Ureter (tissue), 1 donor: ENCODE results near the gene VEGFB. TPM values are rescaled to one million over a fixed set of nuclear protein-coding genes. Genes with fewer than 3 reads are reported as not detected.

Experiments used
- DNase-seq: peaks from one replicate; pipeline ENCODE4 v3.0.0-alpha.2; 2020; ENCODE audit warnings: low spot score
- total RNA-seq: library from RNA; stranded (reverse); gene quantifications from one replicate; pipeline ENCODE4 v1.2.4, GENCODE V29; 2023
- donor health status: DM: yes; HTN: yes; CAD: no.

VEGFB gene
- total RNA-seq, 1 donor from 2014 or later = 51.6 TPM

DNA sequence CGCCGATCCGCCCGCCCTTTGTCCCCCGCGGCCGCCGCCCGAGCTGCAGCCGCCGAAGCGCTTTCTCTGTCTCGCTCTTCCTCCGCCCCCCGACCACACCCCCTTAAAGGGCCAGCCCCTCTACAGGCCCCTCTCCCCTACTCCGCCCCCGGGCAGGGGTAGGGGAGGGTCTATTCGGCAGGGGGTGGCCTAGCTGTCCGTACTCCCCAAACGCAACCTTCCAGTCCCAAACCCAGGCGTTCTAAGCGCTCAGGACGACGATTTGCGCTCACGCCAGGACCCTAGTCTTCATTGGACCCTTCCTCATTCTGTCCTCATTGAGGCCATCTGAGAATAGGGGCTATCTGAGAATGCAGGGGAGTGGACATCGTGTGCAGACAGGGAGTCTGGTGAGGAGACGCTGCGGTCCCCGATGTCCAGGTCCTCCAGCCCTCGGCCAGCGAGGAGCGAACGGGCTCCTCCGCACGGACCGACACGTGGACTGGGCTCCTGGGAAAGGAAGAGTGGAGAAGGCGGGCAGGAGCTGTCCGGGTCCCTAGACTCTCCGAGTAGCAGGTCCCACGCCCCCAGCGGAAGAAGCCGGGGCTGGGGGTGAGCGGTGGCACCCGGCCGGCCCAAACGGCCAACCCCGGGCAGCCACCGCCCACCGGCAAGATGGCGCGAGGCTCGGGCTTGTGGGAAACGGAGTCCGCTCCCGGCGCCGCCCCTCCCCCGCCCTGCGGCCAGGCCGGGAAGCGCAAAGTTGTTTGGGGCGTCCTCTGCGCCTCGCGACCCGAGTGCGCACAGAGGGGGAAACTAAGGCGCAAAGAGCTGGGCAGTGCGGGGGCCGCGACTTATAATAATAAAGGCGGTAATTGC lies 12.7 kb downstream of the VEGFB start, which contains the start of gene PPP1R14B:
TSS of gene PPP1R14B (minus strand) at position 73 of the 858 bp plus-strand sequence. CDS start 270 bp downstream, outside the sequence.
- DNase-seq = peak; percentile 88

DNA sequence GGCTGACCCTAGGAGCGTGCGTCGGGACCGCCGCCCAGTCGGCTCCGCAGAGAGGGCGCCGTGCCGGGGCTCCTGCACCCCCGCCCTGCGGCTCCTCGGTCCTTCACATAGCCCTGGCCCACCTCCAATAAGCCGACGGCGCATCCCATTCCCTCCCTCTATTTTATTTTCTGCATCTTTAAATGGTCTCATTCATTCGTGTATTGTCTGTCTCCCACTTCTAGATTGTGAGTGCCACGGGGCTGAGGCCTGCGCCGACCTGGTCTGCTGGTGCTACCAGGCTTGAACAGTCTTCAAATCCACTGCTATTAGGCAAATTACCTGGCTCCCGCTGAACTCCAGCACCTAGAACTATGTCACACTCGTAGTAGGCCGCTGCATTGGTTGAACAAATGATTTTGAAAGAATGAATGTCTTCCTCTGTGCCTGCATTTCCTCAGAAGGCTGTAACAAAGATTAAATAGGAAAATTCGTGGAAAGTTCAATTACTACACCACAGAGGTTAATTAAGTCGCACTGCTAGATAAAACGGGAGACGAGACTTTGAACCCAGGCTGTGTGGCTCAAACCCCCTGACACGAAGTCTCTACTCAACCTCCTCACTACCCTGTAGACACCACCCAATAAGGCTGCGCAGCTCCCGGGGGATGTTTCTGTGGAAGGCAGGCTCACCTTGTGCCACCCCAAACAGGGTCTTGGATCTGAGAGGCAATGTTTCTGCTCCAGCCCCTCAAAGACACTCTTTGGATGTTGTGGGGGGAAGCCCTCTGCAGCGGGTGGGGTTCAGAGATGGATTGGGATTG lies 13.5 kb downstream of the VEGFB start:
- no peak for DNase-seq

DNA sequence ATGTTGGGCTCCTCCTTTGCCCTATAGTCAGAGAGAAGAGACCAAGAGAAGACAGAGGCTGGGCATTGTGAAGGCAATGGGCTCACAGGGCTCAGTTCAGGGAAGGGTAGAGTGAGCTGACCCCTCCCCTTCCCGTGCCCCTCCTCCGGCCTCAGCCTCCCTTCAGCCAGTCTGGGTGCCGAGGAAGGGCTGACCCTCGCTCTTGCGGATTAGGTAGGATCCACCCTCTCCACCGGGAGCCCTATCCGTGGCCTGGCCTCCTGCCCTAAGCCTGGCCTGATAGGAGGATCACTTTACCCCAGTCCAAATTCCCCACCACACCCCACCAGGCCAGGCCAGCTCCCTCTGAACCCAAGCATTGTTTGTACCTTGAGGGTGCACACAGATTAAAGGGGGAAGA lies 14.2 kb downstream of the VEGFB start:
- no peak for DNase-seq

DNA sequence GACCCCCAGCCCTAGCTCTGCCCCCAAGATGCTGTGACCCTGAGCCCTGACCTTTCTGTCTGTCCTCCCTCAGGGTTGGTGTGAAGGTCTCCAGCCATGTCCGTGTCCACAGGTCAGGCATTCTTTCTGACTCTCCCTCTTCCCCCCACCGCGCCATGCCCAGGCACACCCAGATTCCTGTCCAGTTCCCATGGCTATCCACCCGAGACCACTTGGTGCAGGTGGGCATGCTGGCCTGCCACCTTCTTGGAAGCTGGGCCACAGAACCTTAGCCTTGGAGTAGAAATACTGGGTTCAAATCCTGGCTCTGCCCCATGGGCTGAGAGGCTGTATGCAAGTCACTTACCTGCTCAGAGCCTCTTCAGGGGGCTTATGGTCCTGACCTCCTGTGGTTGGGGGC lies 14.7 kb downstream of the VEGFB start:
- no peak for DNase-seq

DNA sequence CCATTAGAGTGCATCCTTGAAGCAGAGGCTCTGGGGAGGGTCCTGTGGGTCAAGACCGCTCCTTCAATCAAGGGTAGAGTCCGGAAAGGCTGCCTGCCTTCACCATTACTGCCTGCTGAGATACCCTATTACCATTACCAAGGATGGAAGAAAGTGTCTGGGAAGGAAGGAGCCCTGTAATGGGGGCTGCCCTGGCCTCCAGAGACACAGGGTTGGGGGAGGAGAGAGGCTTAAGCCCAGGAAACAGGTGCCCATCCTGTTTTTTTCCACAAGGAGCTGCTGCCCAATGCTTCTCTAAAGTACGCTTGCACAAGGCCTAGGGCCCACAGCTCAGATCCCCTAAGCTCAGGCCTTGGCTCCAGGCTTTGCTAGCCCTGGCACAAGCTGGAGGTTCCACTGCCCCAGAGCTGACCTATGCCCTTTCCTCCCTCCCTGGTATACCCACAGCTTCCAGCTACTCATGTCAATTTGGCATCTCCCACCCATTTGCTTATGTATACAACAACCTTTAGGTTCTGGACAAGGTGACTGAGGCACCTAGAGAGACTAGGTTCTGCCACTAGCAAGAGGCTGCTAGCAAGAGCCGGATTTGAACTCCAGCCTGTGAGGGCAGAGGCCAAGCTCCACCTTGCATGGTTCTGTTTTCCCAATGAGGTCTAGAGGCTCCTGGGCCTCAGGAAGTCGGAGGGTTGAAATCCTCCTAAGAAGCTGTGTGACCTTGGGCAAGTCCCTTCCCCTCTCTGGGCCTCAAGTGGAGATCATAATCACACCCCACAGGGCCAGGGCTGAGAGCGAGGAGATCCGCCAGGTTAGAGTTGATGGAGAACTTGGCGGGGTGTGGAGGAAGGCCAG lies 15.4 kb downstream of the VEGFB start:
- DNase-seq = no peak

DNA sequence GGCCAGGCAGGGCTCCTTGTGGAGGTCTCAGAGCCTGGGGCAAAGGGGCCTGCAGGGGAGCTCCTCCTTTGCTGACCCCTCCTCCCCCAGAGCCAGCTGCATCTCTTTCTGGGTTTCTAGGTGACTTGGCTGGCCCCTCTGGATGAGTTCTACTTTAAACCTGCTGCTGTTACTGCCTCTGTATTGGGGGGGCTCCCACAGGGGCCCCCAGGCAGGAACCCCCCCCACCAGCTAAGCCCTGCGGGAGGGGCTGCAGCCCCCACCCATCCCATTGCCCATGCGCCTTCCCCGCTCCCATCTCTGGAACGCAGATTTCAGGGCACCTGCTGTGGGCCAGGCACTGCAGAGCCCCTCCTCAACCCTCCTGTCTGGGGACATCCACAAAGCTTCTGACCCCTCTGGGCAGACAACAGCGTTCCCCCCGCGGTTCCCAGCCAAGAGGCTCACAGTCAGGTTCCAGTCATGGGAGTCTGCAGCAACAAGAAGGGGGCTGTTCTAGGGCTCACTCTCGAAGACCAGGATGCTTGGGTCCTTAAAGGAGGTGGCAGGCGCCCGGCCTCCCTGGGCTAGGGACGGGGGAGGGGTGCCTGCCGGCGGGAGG lies 16.1 kb downstream of the VEGFB start:
- DNase-seq = no peak

DNA sequence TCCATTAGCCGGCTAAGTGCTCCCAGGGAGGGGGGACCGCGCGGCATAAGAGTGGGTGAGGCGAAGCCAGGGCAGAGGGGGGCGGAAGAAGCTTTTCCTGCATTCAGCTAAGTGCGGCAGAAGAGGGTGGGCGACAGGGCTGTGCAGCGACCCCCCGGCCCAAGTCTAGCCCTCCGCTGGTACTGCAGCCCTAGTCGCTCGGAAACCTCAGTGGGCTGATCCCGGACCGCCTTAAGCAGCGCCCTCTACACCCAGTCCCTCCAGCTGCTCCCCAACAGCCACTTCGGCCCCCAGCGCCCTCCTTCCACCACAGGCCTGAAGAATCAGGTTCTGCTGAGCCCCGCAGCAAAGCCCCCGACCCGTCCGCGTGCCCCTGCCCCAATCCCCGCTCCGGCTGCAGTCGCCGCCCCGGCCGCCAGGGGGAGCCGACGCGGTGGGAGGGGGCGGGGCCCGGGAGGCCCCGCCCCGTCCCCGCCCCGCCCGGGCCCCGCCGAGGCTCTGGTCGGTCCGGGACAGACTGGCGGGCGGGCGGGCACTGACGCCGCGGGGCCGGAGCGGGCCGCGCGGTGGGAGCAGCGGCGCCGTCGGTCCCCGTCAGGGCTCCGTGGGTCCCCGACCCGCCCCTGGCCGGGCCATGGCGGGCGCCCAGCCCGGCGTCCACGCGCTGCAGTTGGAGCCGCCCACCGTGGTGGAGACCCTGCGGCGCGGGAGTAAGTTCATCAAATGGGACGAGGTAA lies 16.8 kb downstream of the VEGFB start, which contains the start of gene PLCB3:
TSS of gene PLCB3 (plus strand) at position 515 of the 737 bp plus-strand sequence. CDS start at position 635, 120 bp downstream.
- DNase-seq = no peak

DNA sequence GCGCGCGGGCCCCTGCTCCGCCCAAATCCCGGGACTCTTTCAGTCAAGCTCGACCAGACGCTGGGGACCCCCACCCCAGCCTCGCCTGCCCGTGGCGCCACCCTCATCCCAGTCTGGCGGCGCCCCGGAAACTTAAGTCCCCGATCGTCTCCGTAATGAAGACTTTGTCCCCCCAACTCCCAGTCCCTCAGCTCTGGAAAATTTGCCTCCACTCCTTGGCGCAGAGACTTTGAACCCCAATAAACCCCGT lies 17.3 kb downstream of the VEGFB start:
- no peak for DNase-seq

DNA sequence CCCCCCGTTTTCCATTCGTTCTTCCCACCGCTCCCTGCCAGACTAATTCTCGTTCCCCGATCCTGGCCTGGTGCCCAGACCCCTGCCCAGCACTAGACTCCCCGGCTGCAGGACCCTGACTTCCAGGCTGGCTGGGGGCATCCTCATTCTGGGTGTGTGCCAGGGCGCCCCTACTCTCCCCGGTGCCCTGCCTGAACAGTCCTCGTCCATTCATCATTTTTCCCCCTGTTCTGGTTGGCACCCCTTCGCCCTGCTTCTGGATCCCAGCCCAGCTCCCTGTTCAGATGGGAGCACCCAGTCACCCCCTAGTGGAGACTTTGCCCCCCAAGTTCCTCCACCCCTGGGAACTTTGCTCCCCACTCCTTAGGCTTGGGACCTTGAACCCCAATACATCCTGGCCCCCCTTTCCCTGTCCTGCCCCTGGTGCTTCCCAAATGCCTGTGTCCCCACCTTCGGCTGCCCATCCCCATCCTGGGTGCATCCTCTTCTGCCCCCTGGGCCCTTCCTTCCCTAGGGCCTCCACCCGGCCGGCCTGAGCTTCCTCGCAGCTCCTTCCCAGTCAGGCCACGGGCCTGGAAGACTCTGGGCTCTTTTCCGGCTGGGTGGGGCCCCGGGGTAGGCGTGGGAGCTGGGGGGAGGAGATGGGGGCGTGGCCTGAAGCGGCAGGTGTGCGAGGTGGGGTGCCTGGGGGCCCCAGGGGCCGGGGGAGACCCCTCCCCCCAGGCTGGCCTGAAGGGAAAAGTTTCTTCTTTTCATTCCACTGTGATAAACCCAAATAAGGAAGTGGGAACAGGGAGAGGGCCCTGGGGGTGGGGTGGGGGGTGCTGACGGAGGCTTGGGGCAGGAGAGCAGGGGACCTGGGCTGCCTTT lies 17.9 kb downstream of the VEGFB start:
- DNase-seq = no peak

DNA sequence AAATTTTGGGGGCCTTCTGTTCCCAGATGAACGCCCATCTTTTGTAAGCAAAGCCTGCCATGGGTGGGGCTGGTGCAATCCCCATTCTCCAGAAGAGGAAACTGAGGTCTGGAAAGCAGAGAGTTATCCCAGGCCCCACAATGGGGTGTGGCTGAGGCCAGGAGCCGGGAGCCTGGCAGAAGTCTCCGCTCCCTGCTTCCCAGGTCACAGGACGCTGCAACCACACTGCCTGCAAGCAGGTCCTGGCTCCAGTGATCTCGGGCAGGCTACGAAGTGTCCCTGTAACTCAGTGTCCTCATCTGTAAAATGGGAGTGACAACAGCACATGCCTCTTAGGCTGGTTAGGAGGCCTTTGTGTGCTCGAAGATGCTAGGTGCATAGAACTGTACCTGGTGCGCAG lies 18.7 kb downstream of the VEGFB start:
- no peak for DNase-seq

DNA sequence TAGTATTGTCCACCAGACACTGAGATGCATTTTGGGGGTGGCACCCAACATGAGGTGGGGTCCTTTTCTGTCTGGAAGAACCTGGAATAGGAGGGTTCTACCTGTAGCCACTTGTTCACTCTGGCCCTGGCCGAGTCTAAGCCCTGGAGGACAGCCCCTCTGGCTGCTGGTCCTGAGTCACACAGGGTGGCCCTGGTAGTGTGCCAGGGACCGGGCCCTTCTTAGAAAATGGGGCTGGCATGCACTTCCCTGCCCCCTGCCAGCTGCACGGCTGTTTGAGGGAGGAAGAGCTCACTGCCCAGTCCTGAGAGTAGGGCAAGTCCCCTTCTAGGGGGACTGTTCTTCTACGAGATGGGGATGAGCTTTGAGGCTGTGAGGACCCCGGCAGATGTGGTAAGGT lies 19.1 kb downstream of the VEGFB start:
- no peak for DNase-seq

DNA sequence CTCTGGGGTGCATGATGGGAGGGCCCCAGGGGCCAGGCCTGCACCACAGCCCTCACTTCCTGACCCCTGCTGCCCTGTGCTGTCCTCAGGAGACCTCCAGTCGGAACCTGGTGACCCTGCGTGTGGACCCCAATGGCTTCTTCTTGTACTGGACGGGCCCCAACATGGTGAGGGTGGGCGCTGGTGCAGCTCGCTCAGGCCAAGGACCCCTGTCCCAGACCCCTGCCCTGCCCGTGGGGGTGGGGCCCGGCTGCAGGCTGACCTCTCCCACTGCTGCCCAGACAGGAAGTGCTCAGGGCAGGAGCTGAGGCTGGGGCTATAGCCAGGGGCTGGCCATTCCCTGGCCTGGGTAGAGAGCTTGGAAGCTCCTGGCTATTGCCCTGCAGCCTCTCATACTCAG lies 19.9 kb downstream of the VEGFB start:
- DNase-seq = no peak

DNA sequence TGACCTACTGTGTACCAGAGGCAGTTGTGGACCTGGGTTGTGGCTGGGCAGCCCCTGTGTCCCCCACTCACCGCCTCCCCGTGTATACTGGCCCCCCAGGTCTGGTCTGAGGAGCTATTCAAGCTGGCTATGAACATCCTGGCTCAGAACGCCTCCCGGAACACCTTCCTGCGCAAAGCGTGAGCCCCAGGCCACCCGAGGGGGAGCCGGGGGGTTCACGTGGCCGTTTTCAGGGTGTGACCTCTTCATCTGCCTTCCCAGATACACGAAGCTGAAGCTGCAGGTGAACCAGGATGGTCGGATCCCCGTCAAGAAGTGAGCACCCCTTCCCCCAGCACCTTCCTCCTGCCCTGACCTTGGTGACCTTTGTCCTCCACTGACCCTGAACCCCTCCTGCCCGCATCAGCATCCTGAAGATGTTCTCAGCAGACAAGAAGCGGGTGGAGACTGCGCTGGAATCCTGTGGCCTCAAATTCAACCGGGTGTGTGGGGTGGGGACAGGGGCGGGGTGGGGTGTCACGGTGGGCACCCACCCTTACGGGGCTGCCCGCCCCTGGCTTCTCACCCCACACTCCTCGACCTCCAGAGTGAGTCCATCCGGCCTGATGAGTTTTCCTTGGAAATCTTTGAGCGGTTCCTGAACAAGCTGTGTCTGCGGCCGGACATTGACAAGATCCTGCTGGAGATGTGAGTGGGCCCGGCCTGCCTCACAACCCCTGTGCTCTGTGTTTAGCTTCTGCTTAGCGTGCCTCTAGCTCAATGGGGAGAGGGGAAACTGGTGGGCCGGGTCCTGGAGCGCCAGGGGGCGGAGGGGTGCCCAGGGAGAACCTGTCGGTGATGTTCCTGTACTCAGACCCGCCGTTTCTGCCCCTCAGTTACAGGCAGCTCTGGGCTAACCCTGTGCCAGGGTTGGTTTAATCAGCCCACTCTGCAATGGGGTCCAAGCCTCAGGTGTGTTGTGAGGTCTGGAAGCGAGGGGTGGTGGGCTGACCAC lies 21.0 kb downstream of the VEGFB start:
- DNase-seq = no peak

DNA sequence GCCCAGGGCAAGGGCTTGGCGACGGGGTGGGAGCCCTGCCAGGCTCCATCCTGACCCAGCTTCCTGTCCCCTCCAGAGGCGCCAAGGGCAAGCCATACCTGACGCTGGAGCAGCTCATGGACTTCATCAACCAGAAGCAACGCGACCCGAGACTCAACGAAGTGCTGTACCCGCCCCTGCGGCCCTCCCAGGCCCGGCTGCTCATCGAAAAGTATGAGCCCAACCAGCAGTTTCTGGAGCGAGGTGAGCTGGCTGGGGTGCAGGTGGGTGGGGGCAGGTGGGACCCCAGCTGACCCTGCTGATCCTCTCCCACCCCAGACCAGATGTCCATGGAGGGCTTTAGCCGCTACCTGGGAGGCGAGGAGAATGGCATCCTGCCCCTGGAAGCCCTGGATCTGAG lies 21.9 kb downstream of the VEGFB start:
- no peak for DNase-seq

DNA sequence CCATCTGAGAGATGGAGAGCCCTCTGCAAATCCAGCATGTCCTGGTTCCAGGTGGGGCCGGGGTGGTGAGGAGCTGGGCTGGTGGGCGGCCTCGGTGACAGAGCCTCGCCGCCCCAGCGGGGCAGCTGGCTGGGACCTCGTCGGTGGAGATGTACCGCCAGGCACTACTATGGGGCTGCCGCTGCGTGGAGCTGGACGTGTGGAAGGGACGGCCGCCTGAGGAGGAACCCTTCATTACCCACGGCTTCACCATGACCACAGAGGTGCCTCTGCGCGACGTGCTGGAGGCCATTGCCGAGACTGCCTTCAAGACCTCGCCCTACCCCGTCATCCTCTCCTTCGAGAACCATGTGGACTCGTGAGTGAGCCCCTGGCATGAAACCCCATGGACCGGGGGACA lies 24.0 kb downstream of the VEGFB start:
- DNase-seq = no peak

DNA sequence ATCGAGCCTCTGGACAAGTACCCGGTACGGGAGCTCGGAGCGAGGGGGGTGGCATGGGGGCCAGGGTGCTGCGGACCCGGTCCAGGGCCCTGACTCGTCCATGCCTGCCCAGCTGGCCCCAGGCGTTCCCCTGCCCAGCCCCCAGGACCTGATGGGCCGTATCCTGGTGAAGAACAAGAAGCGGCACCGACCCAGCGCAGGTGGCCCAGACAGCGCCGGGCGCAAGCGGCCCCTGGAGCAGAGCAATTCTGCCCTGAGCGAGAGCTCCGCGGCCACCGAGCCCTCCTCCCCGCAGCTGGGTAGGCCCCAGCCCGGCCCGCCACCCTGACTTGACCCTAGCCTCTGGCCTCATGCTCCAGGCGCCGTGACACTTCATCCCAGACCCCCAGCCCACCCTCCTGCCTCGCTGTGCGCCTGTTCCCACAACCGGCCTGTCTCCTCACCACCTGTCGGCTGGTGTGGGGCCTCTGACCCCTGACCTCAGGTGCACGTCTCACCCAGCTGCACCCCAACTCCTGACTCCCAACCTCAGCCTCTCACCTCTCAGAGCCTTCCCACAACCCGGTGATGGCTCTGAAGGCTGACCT lies 24.7 kb downstream of the VEGFB start:
- DNase-seq = no peak

DNA sequence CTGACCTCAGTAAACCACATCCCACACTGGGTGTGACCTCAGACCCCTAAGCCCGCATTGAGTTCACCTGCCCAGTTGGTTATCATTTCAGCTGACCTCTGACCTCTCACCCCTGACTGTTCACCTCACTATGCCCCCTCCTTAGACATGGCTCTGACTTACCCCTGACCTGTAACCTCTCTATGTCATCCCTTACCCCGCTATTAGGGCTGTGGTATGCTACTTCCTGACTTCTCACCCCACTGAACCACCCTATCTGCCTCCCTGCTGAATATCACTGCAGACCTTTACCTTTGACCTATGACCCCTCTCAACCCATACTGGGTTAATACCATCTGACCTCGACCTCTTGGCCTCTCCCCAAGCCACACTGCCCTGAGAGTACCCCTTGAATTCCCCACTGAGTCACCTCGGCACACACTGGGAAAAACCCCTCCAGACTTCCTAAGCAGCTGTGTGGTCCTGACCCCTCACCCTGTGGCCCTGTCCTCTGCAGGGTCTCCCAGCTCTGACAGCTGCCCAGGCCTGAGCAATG lies 25.2 kb downstream of the VEGFB start:
- DNase-seq = no peak

DNA sequence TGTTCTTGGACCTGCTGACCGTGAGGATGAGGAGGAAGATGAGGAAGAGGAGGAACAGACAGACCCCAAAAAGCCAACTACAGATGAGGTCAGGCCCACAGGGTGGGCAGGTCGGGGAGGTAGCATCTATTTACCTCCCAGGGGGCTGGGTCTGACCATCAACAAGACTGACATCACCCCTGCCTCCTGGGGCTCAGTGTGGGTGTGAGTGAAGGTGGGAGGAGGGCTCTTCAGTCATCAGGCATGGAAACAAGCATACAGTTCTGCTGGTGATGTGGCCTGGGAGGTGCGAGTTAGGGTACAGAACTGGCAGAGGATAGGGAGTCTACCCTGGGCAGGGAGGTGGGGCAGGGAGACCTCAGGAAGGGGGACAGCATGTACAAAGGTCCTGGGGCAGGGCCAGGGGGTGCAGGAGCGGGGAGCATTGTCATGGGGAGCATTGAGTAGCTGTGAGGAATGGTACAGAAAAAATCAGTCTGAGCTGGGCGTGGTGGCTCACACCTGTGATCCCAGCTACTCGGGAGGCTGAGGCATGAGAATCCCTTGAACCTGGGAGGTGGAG lies 25.8 kb downstream of the VEGFB start:
- DNase-seq = no peak
